NCI-H2196 treated with DMSO at 0.1 percent for 48 hours (cell line): ENCODE results near the gene ABHD6.
"Not testable (repeated sequence)": the region's sequence is repeated elsewhere in the genome, so short reads cannot be mapped to it uniquely, and the experiment has no call there.

Experiments
- DNase-seq: peaks from one replicate; lab custom pipeline; 2025; ENCODE audit not compliant: unreplicated experiment; lab: John Stamatoyannopoulos, UW

Gene ABHD6

GRCh38 chr3:58337190-58337589 lies 99.6 kb downstream of the ABHD6 start:
- no peak for DNase-seq

- DNase-seq = not testable (repeated sequence)
These were observed 101.6 kb downstream of the ABHD6 start for GRCh38 chr3:58339146-58339545.

GRCh38 chr3:58340594-58341244 lies 103.1 kb downstream of the ABHD6 start:
- no peak for DNase-seq

GRCh38 chr3:58341376-58341775 lies 103.8 kb downstream of the ABHD6 start:
- no peak for DNase-seq

GRCh38 chr3:58342676-58343075 lies 105.1 kb downstream of the ABHD6 start:
- no peak for DNase-seq
